Panc1 (cell line): ENCODE data around the gene TMSB10. TPM values are rescaled to one million over a fixed set of nuclear protein-coding genes. Genes with fewer than 3 reads are reported as not detected.

Source experiments
- ATAC-seq: fragments of 200-7000 bp; cut with Tn5 transposase; 2 replicates; pipeline ENCODE4 v1.9.1; 2020; ENCODE audit warnings: mild to moderate bottlenecking, moderate library complexity
- BruUV-seq: library from RNA; stranded (reverse); fragments of 400-500 nt; replicated peaks from 2 replicates; lab custom pipeline; 2021; lab: Mats Ljungman, UMichigan
- CTCF ChIA-PET: fragments of 300-600 bp; sonication (Branson Sonifier 250); formaldehyde crosslinking; loops from one replicate; lab custom pipeline; 2022; ENCODE audit warnings: antibody characterized with exemption; lab: Charles Lee
- POLR2A ChIA-PET: fragments of 300-600 bp; sonication (Branson Sonifier 250); formaldehyde crosslinking; loops from one replicate; lab custom pipeline; 2022; ENCODE audit warnings: antibody characterized with exemption; lab: Charles Lee
- DNase-seq: peaks from one replicate; pipeline ENCODE4 v3.0.0-alpha.2; 2010; ENCODE audit warnings: low read depth, low spot score
- H3K27ac ChIP-seq: 2 replicates; pipeline ENCODE4 v1.5.1; 2011; ENCODE audit warnings: mild to moderate bottlenecking, low read length, inconsistent platforms
- H3K27me3 ChIP-seq: fragments of 200-500 bp; sonication (Bioruptor generic); 2 replicates; pipeline ENCODE4 v1.6.0; 2014; ENCODE audit warnings: low read length, inconsistent platforms; ENCODE audit not compliant: control insufficient read depth, insufficient read depth
- H3K36me3 ChIP-seq: fragments of 200-500 bp; sonication (Bioruptor generic); 2 replicates; pipeline ENCODE4 v1.5.1; 2014; ENCODE audit warnings: inconsistent platforms, mild to moderate bottlenecking, low read length, moderate library complexity; ENCODE audit not compliant: control insufficient read depth, insufficient read depth
- H3K4me1 ChIP-seq: 2 replicates; pipeline ENCODE4 v1.5.1; 2011; ENCODE audit warnings: inconsistent platforms, mild to moderate bottlenecking, low read length, moderate library complexity; ENCODE audit not compliant: control insufficient read depth, insufficient read depth
- H3K4me3 ChIP-seq, 2 experiments: 2 replicates each; pipeline ENCODE4 v1.5.1; 2011 to 2012; ENCODE audit warnings: low read depth in 2 of 2, low read length in 2 of 2, mild to moderate bottlenecking in 2 of 2, inconsistent platforms in 1 of 2, moderate library complexity in 1 of 2
- H3K9me3 ChIP-seq: fragments of 200-500 bp; sonication (Bioruptor generic); 2 replicates; pipeline ENCODE4 v1.5.1; 2014; ENCODE audit warnings: low read depth, mild to moderate bottlenecking, inconsistent platforms, low read length, moderate library complexity; ENCODE audit not compliant: control insufficient read depth, insufficient read depth
- POLR2AphosphoS5 ChIP-seq: IDR thresholded peaks from 2 replicates; pipeline ENCODE4 v1.6.1; 2012; ENCODE audit warnings: mild to moderate bottlenecking, low read depth, low read length, moderate library complexity
- REST ChIP-seq, 2 experiments: IDR thresholded peaks; 2 replicates each; pipeline ENCODE4 v1.6.1; 2011 to 2012; ENCODE audit warnings: low read depth in 2 of 2, control low read depth in 1 of 2, low read length in 1 of 2, mild to moderate bottlenecking in 1 of 2, moderate library complexity in 1 of 2; ENCODE audit not compliant: insufficient read depth in 1 of 2
- SIN3A ChIP-seq: IDR thresholded peaks from 2 replicates; pipeline ENCODE4 v1.6.1; 2012; ENCODE audit warnings: low read depth, mild to moderate bottlenecking, low read length, moderate library complexity, borderline replicate concordance; ENCODE audit not compliant: insufficient read depth
- TCF7L2 ChIP-seq: IDR thresholded peaks from 2 replicates; pipeline ENCODE4 v1.6.1; 2011; ENCODE audit warnings: mild to moderate bottlenecking, low read depth, low read length, inconsistent platforms
- in situ Hi-C: cut with HindIII; loops from 2 replicates; pipeline ENCODE4 v1.10.0; 2016; ENCODE audit warnings: low sequenced_read_pairs, low pct_unique_long_range_greater_than_20kb
- intact Hi-C: fragments of 100-400 bp; cut with micrococcal nuclease; formaldehyde crosslinking; loops from one replicate; pipeline ENCODE4 v1.10.0; 2022; ENCODE audit not compliant: unreplicated experiment
- total RNA-seq: library from RNA; stranded (reverse); gene quantifications from one replicate; pipeline ENCODE4 v1.2.1, GENCODE V29; 2021; ENCODE audit not compliant: unreplicated experiment
- TF ChIP-seq, protein P1 (sequence below): fragments of 450-650 bp; IDR thresholded peaks from 2 replicates; pipeline ENCODE4 v1.5.1; 2017; ENCODE audit warnings: mild to moderate bottlenecking

The TMSB10 gene
- total RNA-seq, 1 experiment from 2014 or later = 1,916 TPM

DNA sequence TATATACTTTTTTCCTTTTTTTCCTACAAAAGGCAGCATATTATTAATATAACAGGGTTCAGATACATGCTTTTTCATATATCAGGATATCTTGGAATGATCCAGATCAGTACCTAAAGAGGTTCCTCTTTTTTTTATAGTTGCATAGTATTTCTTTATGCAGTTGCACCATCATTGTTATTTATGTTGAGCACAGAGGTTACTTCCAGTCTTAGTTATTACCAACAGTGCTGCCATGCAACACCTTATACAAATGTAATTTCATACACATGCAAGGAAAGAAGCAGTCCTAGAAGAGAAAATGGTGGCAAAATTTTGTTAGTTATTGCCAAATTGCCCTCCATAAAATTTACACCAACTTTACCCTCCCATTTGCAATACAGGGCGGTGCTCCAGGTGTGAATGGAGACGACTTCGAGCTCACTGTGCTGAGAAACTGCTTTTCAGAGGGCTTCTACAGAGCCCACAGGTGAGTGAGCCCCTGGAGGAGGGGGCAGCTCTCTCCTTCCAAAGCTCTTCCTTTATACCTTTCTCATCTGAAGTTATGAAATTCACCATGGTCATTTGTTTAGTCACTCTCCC is 35.5 kb downstream of the TMSB10 start:
- H3K27me3 ChIP-seq = no peaks in the 10 kb centered on the region
- intact Hi-C loops (no loop called here), in situ Hi-C loops (no loop called here)
- ATAC-seq = no peak
- H3K4me3 ChIP-seq = no peak overlapping the region
- CTCF ChIA-PET = interaction anchor here (1.3 kb wide), 1 partner anchor 15 kb away, joined by 3 read pairs; no protein-coding TSS in a partner anchor
- BruUV-seq = no TSS peak
- H3K4me1 ChIP-seq = peaks cover 13% of the 10 kb centered on the region; the same call in 1 of the 2 replicates
- POLR2A ChIA-PET = no interaction called here
- no peak overlapping the region for H3K27ac ChIP-seq
- TF ChIP-seq POLR2AphosphoS5 = no peak
- TF ChIP-seq, protein P1, sequence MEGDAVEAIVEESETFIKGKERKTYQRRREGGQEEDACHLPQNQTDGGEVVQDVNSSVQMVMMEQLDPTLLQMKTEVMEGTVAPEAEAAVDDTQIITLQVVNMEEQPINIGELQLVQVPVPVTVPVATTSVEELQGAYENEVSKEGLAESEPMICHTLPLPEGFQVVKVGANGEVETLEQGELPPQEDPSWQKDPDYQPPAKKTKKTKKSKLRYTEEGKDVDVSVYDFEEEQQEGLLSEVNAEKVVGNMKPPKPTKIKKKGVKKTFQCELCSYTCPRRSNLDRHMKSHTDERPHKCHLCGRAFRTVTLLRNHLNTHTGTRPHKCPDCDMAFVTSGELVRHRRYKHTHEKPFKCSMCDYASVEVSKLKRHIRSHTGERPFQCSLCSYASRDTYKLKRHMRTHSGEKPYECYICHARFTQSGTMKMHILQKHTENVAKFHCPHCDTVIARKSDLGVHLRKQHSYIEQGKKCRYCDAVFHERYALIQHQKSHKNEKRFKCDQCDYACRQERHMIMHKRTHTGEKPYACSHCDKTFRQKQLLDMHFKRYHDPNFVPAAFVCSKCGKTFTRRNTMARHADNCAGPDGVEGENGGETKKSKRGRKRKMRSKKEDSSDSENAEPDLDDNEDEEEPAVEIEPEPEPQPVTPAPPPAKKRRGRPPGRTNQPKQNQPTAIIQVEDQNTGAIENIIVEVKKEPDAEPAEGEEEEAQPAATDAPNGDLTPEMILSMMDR = no peak
- no peak for TF ChIP-seq SIN3A
- no peak for TF ChIP-seq REST (IDR thresholded peaks at IDR 0.05; ENCODE audit: insufficient read depth in 1 of 2, low read depth in 2 of 2, low read length in 1 of 2)
- no peak for TF ChIP-seq TCF7L2
- H3K36me3 ChIP-seq = no peaks in the 10 kb centered on the region
- H3K9me3 ChIP-seq = no peaks in the 10 kb centered on the region
- no peak for DNase-seq

- H3K27ac ChIP-seq = no peak overlapping the region
- no peak for ATAC-seq
- no peaks in the 10 kb centered on the region for H3K36me3 ChIP-seq
- in situ Hi-C loops (no loop called here), intact Hi-C loops (no loop called here)
- no peaks in the 10 kb centered on the region for H3K9me3 ChIP-seq
- no peak overlapping the region for H3K4me3 ChIP-seq
- TF ChIP-seq REST (IDR thresholded peaks at IDR 0.05; ENCODE audit: insufficient read depth in 1 of 2, low read depth in 2 of 2, low read length in 1 of 2) = no peak
- TF ChIP-seq TCF7L2 = no peak
- no peak for TF ChIP-seq SIN3A
- TF ChIP-seq POLR2AphosphoS5 = no peak
- TF ChIP-seq, protein P1 = no peak
- no peaks in the 10 kb centered on the region for H3K27me3 ChIP-seq
- CTCF ChIA-PET = interaction anchor here (1.3 kb wide), 1 partner anchor 16 kb away, joined by 3 read pairs; no protein-coding TSS in a partner anchor
- BruUV-seq = no TSS peak
- peaks cover 24% of the 10 kb centered on the region for H3K4me1 ChIP-seq
- POLR2A ChIA-PET = no interaction called here
- DNase-seq = no peak
These were observed 36.7 kb downstream of the TMSB10 start for GRCh38 chr2:84942166-84942565.
